Measurements from ENCODE around the gene CAMTA1. TPM values are rescaled to one million over a fixed set of nuclear protein-coding genes. Genes with fewer than 3 reads are reported as not detected.
A peak's percentile ranks its signal among the peaks of the same experiment; 100 is the strongest.

Gene CAMTA1
- total and polyA plus RNA-seq, 9 of the 15 experiments (the other 6 are each of a cell fraction or from before 2014, with no cell fraction given), result 43.9 to 161 (median 65.9) TPM

- TF ChIP-seq E2F6 (IDR thresholded peaks at IDR 0.05; ENCODE audit: borderline replicate concordance in 1 of 2, extremely low read depth in 1 of 2, insufficient read depth in 1 of 2, insufficient read length in 1 of 2, low read depth in 1 of 2, low read length in 1 of 2, poor library complexity in 1 of 2, severe bottlenecking in 1 of 2) (peak in 1 of 2 experiments; percentile 41), NCOA4 (IDR thresholded peaks at IDR 0.05; ENCODE audit: partially characterized antibody) (no peak), ZNF644 (tag; IDR thresholded peaks at IDR 0.05; ENCODE audit: low read depth) (no peak), RAD21 (CRISPR knock-in tag; conservative IDR thresholded peaks at IDR 0.05 in 1 of 2, IDR thresholded peaks at IDR 0.05 in 1 of 2) (peak in 1 of 2 experiments; percentile 37; a peak in 2 of 4 replicates), ARNT (IDR thresholded peaks at IDR 0.05) (no peak), BHLHE40 (IDR thresholded peaks at IDR 0.05; ENCODE audit: low read length) (peak; percentile 75)
Observed at GRCh38 chr1:6998267-6998666, 213.0 kb downstream of the CAMTA1 start (continued).

- CTCF ChIA-PET (ENCODE audit: low intra/inter-chr PET ratio), result no interaction called here
- Histone ChIP-seq H3K79me2 (ENCODE audit: control insufficient read depth, insufficient read depth, low read length) (no peaks in the 10 kb centered on the region), H3K4me3 (no peak overlapping the region), H4K20me1 (replicated peaks; ENCODE audit: control insufficient read depth, insufficient read depth, low read length) (no peaks in the 10 kb centered on the region), H3K27ac (ENCODE audit: extremely low read depth, low read depth, low read length) (no peak overlapping the region), H3K27me3 (ENCODE audit: control insufficient read depth in 2 of 2, insufficient read depth in 2 of 2, low read length in 2 of 2) (peaks cover 29 to 46% of the 10 kb centered on the region in 2 experiments; a peak in 4 of 5 replicates), H3K4me1 (replicated peaks in 1 of 2; ENCODE audit: control insufficient read depth in 2 of 2, insufficient read depth in 2 of 2, low read length in 2 of 2) (no peaks in the 10 kb centered on the region), H3K9ac (ENCODE audit: insufficient read depth in 1 of 2, low read depth in 2 of 2, low read length in 2 of 2) (no peak overlapping the region), H3K9me3 (replicated peaks; ENCODE audit: control insufficient read depth, insufficient read depth, low read depth, low read length) (no peaks in the 10 kb centered on the region), H3K9me1 (ENCODE audit: control insufficient read depth, insufficient read depth, low read length) (no peaks in the 10 kb centered on the region), H3K36me3 (ENCODE audit: control insufficient read depth, insufficient read depth, low read length) (no peaks in the 10 kb centered on the region), H3K4me2 (ENCODE audit: insufficient read depth, low read length) (no peak overlapping the region), H2AFZ (ENCODE audit: low read depth, low read length) (no peak overlapping the region)
- WGBS (ENCODE audit: insufficient coverage, low coverage, missing lambda C conversion rate), result 2% methylated on average over 6 of the region's 6 CpGs
- no peak for ATAC-seq
- no peak for FAIRE-seq
- intact Hi-C loops (cut with micrococcal nuclease), result no loop called here
- POLR2A ChIA-PET, result interaction anchor here (0.6 to 0.7 kb wide), 3 partner anchors 11 to 317 kb away, joined by 3 read pairs; no protein-coding TSS in a partner anchor
- no peak for DNase-seq (ENCODE audit: extremely low read depth in 1 of 4, low spot score in 3 of 4)
- in situ Hi-C loops (cut with MboI), result no loop called here
- BruUV-seq (replicated peaks), result no TSS peak
- TF ChIP-seq ZHX1 (conservative IDR thresholded peaks at IDR 0.05; ENCODE audit: low read length) (no peak), PBX2 (CRISPR knock-in tag; IDR thresholded peaks at IDR 0.05; ENCODE audit: low read depth) (no peak), PBX2 (tag; conservative IDR thresholded peaks at IDR 0.05; ENCODE audit: low read depth) (no peak), NR3C1 (CRISPR knock-in tag; IDR thresholded peaks at IDR 0.05) (no peak), NCOA6 (IDR thresholded peaks at IDR 0.05) (no peak), ZBTB1 (CRISPR knock-in tag; IDR thresholded peaks at IDR 0.05; ENCODE audit: borderline replicate concordance, low read depth) (no peak), TEAD1 (CRISPR knock-in tag; IDR thresholded peaks at IDR 0.05) (no peak), IFI16 (CRISPR knock-in tag; IDR thresholded peaks at IDR 0.05) (no peak), RNF2 (IDR thresholded peaks at IDR 0.05) (no peak)
Observed at GRCh38 chr1:6999826-7000225, 214.6 kb downstream of the CAMTA1 start.
